Sigmoid colon (tissue), 3 donors: ENCODE results near the gene SERPINA6.

Source experiments
- CTCF ChIP-seq, 4 experiments: fragments of 450-650 bp in 3 of 4; fragments of 200-600 bp in 1 of 4; IDR thresholded peaks; one replicate each; pipeline ENCODE4 v1.5.1; 2016 to 2019; ENCODE audit warnings: antibody characterized with exemption in 4 of 4, mild to moderate bottlenecking in 3 of 4, moderate library complexity in 2 of 4
- POLR2A ChIP-seq, 2 donors: fragments of 450-650 bp; IDR thresholded peaks; one replicate each; pipeline ENCODE4 v1.6.1; 2016; ENCODE audit warnings: antibody characterized with exemption in 2 of 2, mild to moderate bottlenecking in 2 of 2, moderate library complexity in 2 of 2

- no peak for TF ChIP-seq CTCF (IDR thresholded peaks at IDR 0.05)
- TF ChIP-seq POLR2A (IDR thresholded peaks at IDR 0.05), result no peak
Measured at GRCh38 chr14:94340533-94340932, 17.4 kb upstream of the SERPINA6 start.
